Measurements from ENCODE around the gene SPATA7.
A peak's percentile ranks its signal among the peaks of the same experiment; 100 is the strongest.
"Not testable (repeated sequence)": the region's sequence is repeated elsewhere in the genome, so short reads cannot be mapped to it uniquely, and the experiment has no call there.

Gene SPATA7, protein sequence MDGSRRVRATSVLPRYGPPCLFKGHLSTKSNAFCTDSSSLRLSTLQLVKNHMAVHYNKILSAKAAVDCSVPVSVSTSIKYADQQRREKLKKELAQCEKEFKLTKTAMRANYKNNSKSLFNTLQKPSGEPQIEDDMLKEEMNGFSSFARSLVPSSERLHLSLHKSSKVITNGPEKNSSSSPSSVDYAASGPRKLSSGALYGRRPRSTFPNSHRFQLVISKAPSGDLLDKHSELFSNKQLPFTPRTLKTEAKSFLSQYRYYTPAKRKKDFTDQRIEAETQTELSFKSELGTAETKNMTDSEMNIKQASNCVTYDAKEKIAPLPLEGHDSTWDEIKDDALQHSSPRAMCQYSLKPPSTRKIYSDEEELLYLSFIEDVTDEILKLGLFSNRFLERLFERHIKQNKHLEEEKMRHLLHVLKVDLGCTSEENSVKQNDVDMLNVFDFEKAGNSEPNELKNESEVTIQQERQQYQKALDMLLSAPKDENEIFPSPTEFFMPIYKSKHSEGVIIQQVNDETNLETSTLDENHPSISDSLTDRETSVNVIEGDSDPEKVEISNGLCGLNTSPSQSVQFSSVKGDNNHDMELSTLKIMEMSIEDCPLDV

DNA sequence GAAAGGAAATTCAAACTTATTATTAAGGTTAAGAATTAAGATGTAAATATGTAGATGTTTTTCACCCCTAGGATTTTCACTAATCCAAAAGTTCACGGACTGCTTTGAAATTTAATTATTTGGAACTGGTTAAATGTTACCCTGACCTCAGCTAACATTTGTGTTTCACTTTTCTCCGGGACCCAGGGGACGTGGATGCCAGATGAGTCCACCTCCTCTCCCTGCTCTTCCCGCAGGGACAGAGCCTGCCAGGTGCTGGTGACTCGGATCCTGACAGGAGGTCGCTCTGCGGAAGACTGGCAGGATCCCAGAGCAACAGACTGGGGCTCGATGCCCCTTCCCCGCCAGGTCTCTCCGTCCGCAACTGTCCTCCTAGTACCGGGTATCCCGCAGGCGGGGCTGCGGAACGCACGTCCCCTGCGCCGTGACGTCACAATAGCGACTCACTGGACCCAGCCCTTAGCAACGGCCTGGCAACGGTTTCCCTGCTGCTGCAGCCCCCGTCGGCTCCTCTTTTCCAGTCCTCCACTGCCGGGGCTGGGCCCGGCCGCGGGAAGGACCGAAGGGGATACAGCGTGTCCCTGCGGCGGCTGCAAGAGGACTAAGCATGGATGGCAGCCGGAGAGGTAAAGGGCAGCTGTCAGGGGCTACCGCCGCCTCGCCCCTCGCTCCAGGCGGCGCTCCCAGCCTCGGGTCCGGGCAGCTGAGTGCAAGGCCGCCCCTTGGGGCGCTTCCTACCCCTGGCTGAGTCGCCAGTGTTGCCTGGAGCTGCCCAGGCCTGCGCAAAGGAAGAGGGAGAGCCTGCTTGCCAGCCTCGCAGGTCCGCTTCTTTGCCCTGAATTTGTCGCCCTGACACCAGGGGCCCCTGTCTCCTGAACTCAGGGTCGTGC is at the start of gene SPATA7:
Gene SPATA7 (plus strand): TSS at position 446 of the 890 bp plus-strand sequence. CDS start 162 bp downstream, at position 608.
- peak; percentile 54 for DNase-seq (ENCODE audit: low read depth)

- no peak for DNase-seq (ENCODE audit: low read depth)
These were observed 45.1 kb upstream of the SPATA7 start for GRCh38 chr14:88340357-88340756.

GRCh38 chr14:88342980-88343379 is 42.5 kb upstream of the SPATA7 start:
- DNase-seq (ENCODE audit: low read depth), result no peak

GRCh38 chr14:88346048-88346639 is 39.3 kb upstream of the SPATA7 start:
- no peak for DNase-seq (ENCODE audit: low read depth)

DNA sequence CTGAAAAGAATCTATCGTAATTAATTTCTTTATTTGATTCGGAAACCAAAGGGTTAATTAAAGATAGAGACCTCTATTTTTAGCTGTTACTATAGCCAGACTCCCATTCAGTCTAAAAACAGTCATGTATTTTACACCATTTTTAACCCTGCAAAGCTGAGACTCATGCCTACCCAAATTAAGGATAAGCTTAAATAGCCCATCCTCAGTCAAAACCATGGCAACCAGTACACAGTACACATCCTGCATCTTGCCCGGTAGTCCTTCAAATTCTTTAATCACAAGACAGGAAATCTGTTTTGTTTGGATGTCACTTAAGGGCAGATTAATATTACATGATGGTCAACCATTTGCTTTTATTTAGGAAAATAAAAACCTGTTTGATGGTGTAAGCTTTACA is 36.9 kb upstream of the SPATA7 start:
- no peak for DNase-seq (ENCODE audit: low read depth)

GRCh38 chr14:88351966-88352691 is 33.3 kb upstream of the SPATA7 start:
- no peak for DNase-seq (ENCODE audit: low read depth)

DNA sequence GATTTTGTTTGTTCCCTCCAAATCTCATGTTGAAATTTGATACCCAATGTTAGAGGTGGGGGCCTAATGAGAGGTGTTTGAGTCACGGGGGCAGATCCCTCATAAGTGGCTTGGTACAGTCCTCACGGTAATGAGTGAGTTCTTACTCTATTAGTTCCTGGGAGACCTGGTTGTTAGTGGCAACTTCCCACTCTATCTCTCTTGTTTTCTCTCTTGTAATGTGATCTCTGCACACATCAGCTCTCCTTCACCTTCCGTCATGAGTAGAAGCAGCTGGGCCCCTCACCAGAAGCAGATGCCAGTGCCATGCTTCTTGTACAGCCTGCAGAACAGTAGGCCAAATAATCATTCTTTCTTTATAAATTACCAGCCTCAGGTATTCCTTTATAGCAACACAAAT is 32.8 kb upstream of the SPATA7 start:
- DNase-seq (ENCODE audit: low read depth), result no peak

GRCh38 chr14:88354358-88354757 is 31.1 kb upstream of the SPATA7 start:
- no peak for DNase-seq (ENCODE audit: low read depth)

- DNase-seq (ENCODE audit: low read depth), result no peak
These were observed 26.0 kb upstream of the SPATA7 start for GRCh38 chr14:88359500-88359899.

- no peak for DNase-seq (ENCODE audit: low read depth)
These were observed 21.8 kb upstream of the SPATA7 start for GRCh38 chr14:88363644-88364043.

DNA sequence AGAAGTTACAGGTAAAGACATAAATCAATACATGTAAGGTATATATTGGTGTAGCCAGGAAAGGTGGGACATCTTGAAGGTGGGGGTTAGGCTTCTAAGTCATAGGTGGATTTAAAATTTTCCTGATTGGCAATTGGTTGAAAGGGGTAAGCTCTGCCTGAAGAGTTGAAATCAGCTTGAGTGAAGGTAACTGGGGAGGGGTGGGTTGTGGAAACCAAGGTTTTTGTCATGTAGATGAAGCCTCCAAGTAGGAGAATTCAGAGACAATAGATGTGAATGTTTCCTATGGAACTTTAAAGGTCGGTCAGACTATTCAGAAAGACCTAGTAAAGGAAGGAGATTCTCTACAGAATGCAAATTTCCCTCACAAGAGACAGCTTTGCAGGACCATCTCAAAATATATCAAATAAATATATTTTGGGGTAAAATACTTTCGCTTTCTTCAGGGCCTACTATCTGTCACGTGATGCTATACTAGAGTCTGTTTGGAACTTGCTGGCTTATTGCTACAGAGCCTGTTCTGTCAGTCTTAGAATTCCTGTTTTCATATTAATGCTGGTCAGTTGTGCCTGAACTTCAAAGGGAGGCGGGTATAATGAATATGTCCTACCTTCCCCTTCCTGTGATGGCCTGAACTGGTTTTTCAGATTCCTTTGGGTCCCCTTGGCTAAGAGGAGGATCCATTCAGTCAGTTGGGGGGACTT is 20.6 kb upstream of the SPATA7 start:
- no peak for DNase-seq (ENCODE audit: low read depth)

DNA sequence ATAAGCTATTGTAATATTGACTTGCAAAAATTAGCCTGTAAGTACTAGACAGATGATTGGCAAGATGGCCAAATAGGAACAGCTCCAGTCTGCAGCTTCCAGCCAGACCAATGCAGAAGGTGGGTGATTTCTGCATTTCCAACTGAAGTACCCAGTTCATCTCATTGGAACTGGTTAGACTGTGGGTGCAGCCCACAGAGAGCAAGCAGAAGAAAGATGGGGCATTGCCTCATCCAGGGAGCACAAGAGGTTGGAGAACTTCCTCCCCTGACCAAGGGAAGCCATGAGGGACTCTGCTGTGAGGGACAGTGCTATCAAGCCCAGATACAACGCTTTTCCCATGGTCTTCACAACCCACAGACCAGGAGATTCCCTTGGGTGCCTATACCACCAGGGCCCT is 16.0 kb upstream of the SPATA7 start:
- DNase-seq (ENCODE audit: low read depth), result no peak

DNA sequence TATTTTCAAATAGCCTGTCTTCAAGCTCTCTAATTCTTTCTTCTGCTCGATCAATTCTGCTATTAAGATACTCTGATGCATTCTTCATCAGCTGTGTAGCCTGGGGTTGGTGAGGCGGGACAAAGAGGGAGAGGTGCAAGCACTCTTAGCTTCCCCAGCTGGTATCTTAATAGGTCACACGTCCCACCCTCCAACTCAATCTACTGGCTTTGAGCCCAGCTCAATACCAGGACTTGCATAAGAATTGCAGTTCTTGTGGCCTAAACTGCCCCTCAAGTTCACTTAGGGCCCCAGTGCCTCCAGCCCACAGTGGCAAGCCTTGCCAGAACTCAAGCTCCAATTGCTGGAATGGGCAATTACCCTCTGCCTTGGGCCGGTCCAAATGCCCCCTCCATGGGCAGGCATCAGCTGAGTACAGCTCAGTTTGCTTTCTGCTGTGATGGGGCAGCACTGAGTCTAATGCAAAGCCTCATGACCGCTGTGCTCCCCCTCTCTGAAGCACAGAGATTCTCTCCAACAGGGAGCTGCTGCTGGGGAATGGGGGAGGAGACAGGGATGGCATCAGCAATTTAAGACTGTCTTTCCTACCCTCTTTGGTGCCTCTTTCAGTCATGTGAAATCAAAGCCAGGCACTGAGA is 5.6 kb upstream of the SPATA7 start:
- no peak for DNase-seq (ENCODE audit: low read depth)

- no peak for DNase-seq (ENCODE audit: low read depth)
These were observed 5.1 kb upstream of the SPATA7 start for GRCh38 chr14:88380405-88380804.

DNA sequence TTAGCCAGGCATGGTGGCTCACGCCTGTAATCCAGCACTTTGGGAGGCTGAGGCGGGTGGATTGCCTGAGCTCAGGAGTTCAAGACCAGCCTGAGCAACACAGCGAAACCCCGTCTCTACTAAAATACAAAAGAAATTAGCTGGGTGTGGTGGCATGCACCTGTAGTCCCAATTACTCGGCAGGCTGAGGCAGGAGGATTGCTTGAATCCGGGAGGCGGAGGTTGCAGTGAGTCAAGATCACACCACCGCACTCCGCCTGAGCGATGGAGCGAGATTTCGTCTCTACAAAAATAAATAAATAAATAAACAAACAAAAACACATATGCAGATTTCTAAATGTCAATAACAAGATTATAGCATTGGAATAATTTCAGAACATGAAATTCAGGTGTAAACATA is 3.8 kb upstream of the SPATA7 start:
- DNase-seq (ENCODE audit: low read depth), result not testable (repeated sequence)

GRCh38 chr14:88384718-88385117 is 739 bp upstream of the SPATA7 start:
- no peak for DNase-seq (ENCODE audit: low read depth)

GRCh38 chr14:88386256-88386794 is 868 bp downstream of the SPATA7 start:
- no peak for DNase-seq (ENCODE audit: low read depth)

DNA sequence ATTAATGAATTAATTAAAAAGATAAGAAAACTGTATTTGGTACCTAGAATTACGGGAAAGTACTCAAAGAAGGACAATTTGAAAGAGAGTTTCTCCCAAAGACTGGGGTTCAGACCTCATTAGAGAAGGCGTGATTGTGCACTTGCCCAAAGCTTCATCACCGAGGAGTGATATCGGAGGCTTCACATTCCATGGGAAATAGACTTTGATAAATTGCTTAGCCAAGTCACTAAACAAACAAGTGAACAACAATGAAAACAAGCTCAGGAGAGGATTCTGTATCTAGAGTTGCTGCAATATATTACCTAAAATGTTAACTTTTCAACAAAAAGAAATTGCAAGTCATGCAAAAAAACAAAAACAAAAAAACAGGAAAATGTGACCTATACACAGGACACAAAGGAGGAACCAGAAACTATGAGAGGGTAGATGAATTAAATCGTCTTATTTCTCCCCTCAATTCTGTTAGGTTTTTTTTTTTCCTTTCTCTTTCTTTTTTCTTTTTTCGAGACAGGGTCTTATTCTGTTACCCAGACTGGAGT is 3.4 kb downstream of the SPATA7 start:
- no peak for DNase-seq (ENCODE audit: low read depth)

DNA sequence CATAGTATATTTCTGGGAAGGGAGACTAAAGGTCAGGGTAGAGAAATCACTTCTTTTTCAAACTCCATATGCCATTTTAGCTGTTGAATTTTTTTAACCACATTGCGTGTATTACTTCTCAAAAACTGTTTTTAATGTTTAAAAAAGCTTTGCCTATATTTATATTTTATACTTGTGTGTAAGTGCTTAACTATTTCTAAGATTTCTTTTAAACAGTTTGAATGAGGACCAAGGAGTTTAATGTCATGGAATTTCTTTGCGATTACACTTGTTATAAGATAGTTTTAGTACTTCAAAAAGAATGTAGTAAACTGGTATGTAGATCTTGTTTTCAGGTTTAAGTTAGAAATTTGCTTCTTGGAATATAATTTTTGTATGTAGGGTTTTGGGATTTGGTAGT is 7.2 kb downstream of the SPATA7 start:
- DNase-seq (ENCODE audit: low read depth), result no peak

- DNase-seq (ENCODE audit: low read depth), result no peak
These were observed 25.6 kb downstream of the SPATA7 start for GRCh38 chr14:88411039-88411438.

Data from non-pigmented ciliary epithelial cell (primary cell).